Measurements from ENCODE around the gene DAND5. TPM values are rescaled to one million over a fixed set of nuclear protein-coding genes. Genes with fewer than 3 reads are reported as not detected.

The DAND5 gene
- total and polyA plus RNA-seq, 2 donors (not counting 1 experiment from before 2014, with no cell fraction given) = not detected

GRCh38 chr19:12979974-12980373 is 10.6 kb downstream of the DAND5 start:
- Histone ChIP-seq H3K9ac (ENCODE audit: low read length) (no peak overlapping the region), H3K79me2 (ENCODE audit: control insufficient read depth, insufficient read depth, low read length) (no peaks in the 10 kb centered on the region), H4K20me1 (ENCODE audit: control insufficient read depth, insufficient read depth, low read length, poor library complexity, severe bottlenecking) (no peaks in the 10 kb centered on the region), H2AFZ (ENCODE audit: insufficient read depth, low read depth, low read length, poor library complexity, severe bottlenecking) (no peak overlapping the region), H3K4me1 (ENCODE audit: control insufficient read depth in 2 of 2, insufficient read depth in 2 of 2, low read length in 2 of 2) (peaks cover 26 to 40% of the 10 kb centered on the region in 2 donors), H3K4me3 (ENCODE audit: control extremely low read depth in 1 of 5, extremely low read depth in 1 of 5, insufficient read depth in 1 of 5, low read depth in 2 of 5, low read length in 4 of 5) (no peak overlapping the region), H3K9me3 (ENCODE audit: control extremely low read depth in 1 of 3, control insufficient read depth in 2 of 3, insufficient read depth in 1 of 3, low read length in 2 of 3) (no peaks in the 10 kb centered on the region), H3K27me3 (replicated peaks in 1 of 4; ENCODE audit: control extremely low read depth in 1 of 4, control insufficient read depth in 3 of 4, insufficient read depth in 4 of 4, low read length in 3 of 4) (peaks cover 0 to 18% (median 3%) of the 10 kb centered on the region in 4 experiments), H3K4me2 (replicated peaks; ENCODE audit: low read depth, low read length, poor library complexity, severe bottlenecking) (peak overlapping the region; percentile 22), H3K27ac (ENCODE audit: low read length in 2 of 2) (no peak overlapping the region), H3K36me3 (replicated peaks in 1 of 2; ENCODE audit: control extremely low read depth in 1 of 2, control insufficient read depth in 1 of 2, extremely low read depth in 1 of 2, insufficient read depth in 2 of 2, low read length in 1 of 2) (no peaks in the 10 kb centered on the region)
- TF ChIP-seq CTCF (IDR thresholded peaks at IDR 0.05) = no peak
- no peak for TF ChIP-seq EZH2 (IDR thresholded peaks at IDR 0.05; ENCODE audit: borderline replicate concordance, insufficient read depth, low read depth, low read length, poor library complexity, severe bottlenecking)
- CTCF ChIA-PET = interaction anchor here (1.1 to 12.5 kb wide), 10 partner anchors 15 to 610 kb away, joined by 3 to 285 read pairs (median 6); no protein-coding TSS in a partner anchor
- Mint-ChIP-seq H3K27me3 (peaks cover 9% of the 10 kb centered on the region), H3K9me3 (ENCODE audit: insufficient read depth) (no peaks in the 10 kb centered on the region), H3K27ac (no peak overlapping the region), H3K4me1 (peaks cover 13% of the 10 kb centered on the region), H3K4me3 (no peak overlapping the region)
- DNase-seq (peak; percentile 51), ATAC-seq (ENCODE audit: low read depth) (no peak)
- POLR2A ChIA-PET = interaction anchor here (0.7 to 1.3 kb wide), 3 partner anchors 114 to 216 kb away, joined by 4 to 5 read pairs (median 4); no protein-coding TSS in a partner anchor
- intact Hi-C loops (cut with micrococcal nuclease) = loop anchor here (5.0 to 10.0 kb wide), 3 partner anchors 215 to 767 kb away; a partner anchor contains a TSS
- WGBS (ENCODE audit: insufficient coverage) = 73% methylated on average over 1 of the region's 3 CpGs

GRCh38 chr19:12982648-12983047 is 13.3 kb downstream of the DAND5 start:
- Histone ChIP-seq H3K9me3 (ENCODE audit: control extremely low read depth in 1 of 3, control insufficient read depth in 2 of 3, insufficient read depth in 1 of 3, low read length in 2 of 3) (no peaks in the 10 kb centered on the region), H3K4me3 (ENCODE audit: control extremely low read depth in 1 of 5, extremely low read depth in 1 of 5, insufficient read depth in 1 of 5, low read depth in 2 of 5, low read length in 4 of 5) (no peak overlapping the region), H3K36me3 (replicated peaks in 1 of 2; ENCODE audit: control extremely low read depth in 1 of 2, control insufficient read depth in 1 of 2, extremely low read depth in 1 of 2, insufficient read depth in 2 of 2, low read length in 1 of 2) (no peaks in the 10 kb centered on the region), H3K4me2 (replicated peaks; ENCODE audit: low read depth, low read length, poor library complexity, severe bottlenecking) (peak overlapping the region; percentile 91), H2AFZ (ENCODE audit: insufficient read depth, low read depth, low read length, poor library complexity, severe bottlenecking) (no peak overlapping the region), H3K27me3 (replicated peaks in 1 of 4; ENCODE audit: control extremely low read depth in 1 of 4, control insufficient read depth in 3 of 4, insufficient read depth in 4 of 4, low read length in 3 of 4) (peaks cover 0 to 8% (median 2%) of the 10 kb centered on the region in 4 experiments), H3K27ac (ENCODE audit: low read length in 2 of 2) (no peak overlapping the region), H3K79me2 (ENCODE audit: control insufficient read depth, insufficient read depth, low read length) (no peaks in the 10 kb centered on the region), H3K4me1 (ENCODE audit: control insufficient read depth in 2 of 2, insufficient read depth in 2 of 2, low read length in 2 of 2) (peaks cover 30 to 48% of the 10 kb centered on the region in 2 donors), H4K20me1 (ENCODE audit: control insufficient read depth, insufficient read depth, low read length, poor library complexity, severe bottlenecking) (no peaks in the 10 kb centered on the region), H3K9ac (ENCODE audit: low read length) (no peak overlapping the region)
- DNase-seq = no peak
- POLR2A ChIA-PET = no interaction called here
- peaks cover 9% of the 10 kb centered on the region for H3K27me3 Mint-ChIP-seq
- peaks cover 20% of the 10 kb centered on the region for H3K4me1 Mint-ChIP-seq
- 92% methylated on average over 3 of the region's 6 CpGs for WGBS (ENCODE audit: insufficient coverage)
- H3K4me3 Mint-ChIP-seq = no peak overlapping the region
- no peak overlapping the region for H3K27ac Mint-ChIP-seq
- TF ChIP-seq EZH2 (IDR thresholded peaks at IDR 0.05; ENCODE audit: borderline replicate concordance, insufficient read depth, low read depth, low read length, poor library complexity, severe bottlenecking) (no peak), CTCF (IDR thresholded peaks at IDR 0.05) (no peak)
- CTCF ChIA-PET = interaction anchor here (1.3 to 12.5 kb wide), 3 partner anchors 75 to 111 kb away, joined by 4 to 285 read pairs (median 59); no protein-coding TSS in a partner anchor
- ATAC-seq (ENCODE audit: low read depth) = no peak
- H3K9me3 Mint-ChIP-seq (ENCODE audit: insufficient read depth) = no peaks in the 10 kb centered on the region
- intact Hi-C loops (cut with micrococcal nuclease) = loop anchor here (1.0 to 5.0 kb wide), 3 partner anchors 52 to 765 kb away; a partner anchor contains a TSS

Data from B cell (primary cell).